ENCODE results near the gene SOD2. TPM values are rescaled to one million over a fixed set of nuclear protein-coding genes. Genes with fewer than 3 reads are reported as not detected.

SOD2 gene
- total RNA-seq, 2 donors from 2014 or later: 64.3 to 88.8 TPM

- no peak overlapping the region for H3K4me3 ChIP-seq (ENCODE audit: low read length)
- peaks cover 4% of the 10 kb centered on the region for H3K4me1 Mint-ChIP-seq
- 61 to 73% methylated on average over 3 to 4 of the region's 5 CpGs for WGBS, 2 experiments (ENCODE audit: insufficient coverage in 1 of 2, insufficient read length in 1 of 2)
- H3K9me3 ChIP-seq (ENCODE audit: control insufficient read depth, low read length): no peaks in the 10 kb centered on the region
- no peak for TF ChIP-seq CTCF (conservative IDR thresholded peaks at IDR 0.05)
- H3K36me3 Mint-ChIP-seq (ENCODE audit: low read depth): peaks cover 54% of the 10 kb centered on the region
- no peak for DNase-seq
- no peaks in the 10 kb centered on the region for H3K27me3 ChIP-seq (ENCODE audit: control insufficient read depth, insufficient read depth, low read length, poor library complexity, severe bottlenecking)
- H3K27ac ChIP-seq (ENCODE audit: low read depth, low read length): no peak overlapping the region
- no peak overlapping the region for H3K27ac Mint-ChIP-seq
- no peaks in the 10 kb centered on the region for H3K4me1 ChIP-seq (ENCODE audit: control insufficient read depth, insufficient read depth, low read length)
- H3K27me3 Mint-ChIP-seq (ENCODE audit: insufficient read depth): no peaks in the 10 kb centered on the region
- no peak overlapping the region for H3K4me3 Mint-ChIP-seq
- H3K9me3 Mint-ChIP-seq: no peaks in the 10 kb centered on the region
- H3K9ac ChIP-seq (ENCODE audit: extremely low read depth, low read length, poor library complexity, severe bottlenecking): no peak overlapping the region
- peaks cover 65% of the 10 kb centered on the region for H3K36me3 ChIP-seq (ENCODE audit: control insufficient read depth, insufficient read depth, low read length)
Observed at GRCh38 chr6:159686040-159686439, 7.0 kb downstream of the SOD2 start.

GRCh38 chr6:159684013-159684304, 9.1 kb downstream of the SOD2 start:
- Mint-ChIP-seq H3K27ac (no peak overlapping the region), H3K36me3 (ENCODE audit: low read depth) (peaks cover 54% of the 10 kb centered on the region), H3K27me3 (ENCODE audit: insufficient read depth) (no peaks in the 10 kb centered on the region), H3K4me3 (no peak overlapping the region), H3K4me1 (peaks cover 5% of the 10 kb centered on the region), H3K9me3 (no peaks in the 10 kb centered on the region)
- DNase-seq: no peak
- H3K36me3 ChIP-seq (ENCODE audit: control insufficient read depth, insufficient read depth, low read length): peaks cover 61% of the 10 kb centered on the region
- H3K4me3 ChIP-seq (ENCODE audit: low read length): no peak overlapping the region
- no peaks in the 10 kb centered on the region for H3K4me1 ChIP-seq (ENCODE audit: control insufficient read depth, insufficient read depth, low read length)
- H3K9ac ChIP-seq (ENCODE audit: extremely low read depth, low read length, poor library complexity, severe bottlenecking): no peak overlapping the region
- no peaks in the 10 kb centered on the region for H3K9me3 ChIP-seq (ENCODE audit: control insufficient read depth, low read length)
- WGBS, 2 experiments (ENCODE audit: insufficient coverage in 1 of 2, insufficient read length in 1 of 2): 83 to 87% methylated on average over 1 of the region's 1 CpG
- no peak for TF ChIP-seq CTCF (conservative IDR thresholded peaks at IDR 0.05)
- H3K27me3 ChIP-seq (ENCODE audit: control insufficient read depth, insufficient read depth, low read length, poor library complexity, severe bottlenecking): no peaks in the 10 kb centered on the region
- no peak overlapping the region for H3K27ac ChIP-seq (ENCODE audit: low read depth, low read length)

DNA sequence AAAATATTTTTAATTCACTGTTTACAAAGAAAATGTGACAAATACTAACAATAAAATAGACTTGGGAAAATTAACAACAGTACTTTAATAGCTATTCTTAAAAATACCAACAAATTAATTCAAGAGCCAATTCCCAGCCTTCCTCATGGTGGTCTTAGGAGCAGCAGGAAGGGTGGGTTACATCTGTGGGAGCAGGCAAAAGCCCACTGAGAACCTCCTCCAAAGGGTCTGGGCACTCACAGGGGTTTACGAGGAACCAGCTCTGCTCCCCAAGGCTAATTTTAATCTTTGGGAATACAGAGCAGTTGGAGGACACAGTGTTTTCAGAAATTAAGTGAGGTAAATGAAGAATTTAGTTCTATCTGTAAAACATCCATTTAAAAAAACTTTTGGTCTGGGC, 10.2 kb downstream of the SOD2 start:
- H3K9ac ChIP-seq (ENCODE audit: extremely low read depth, low read length, poor library complexity, severe bottlenecking): no peak overlapping the region
- H3K9me3 Mint-ChIP-seq: no peaks in the 10 kb centered on the region
- no peak for TF ChIP-seq CTCF (conservative IDR thresholded peaks at IDR 0.05)
- no peak overlapping the region for H3K4me3 ChIP-seq (ENCODE audit: low read length)
- WGBS, 2 experiments (ENCODE audit: insufficient coverage in 1 of 2, insufficient read length in 1 of 2): 95% methylated on average over 1 of the region's 1 CpG; no CpG with 5 or more reads in 1 of the 2 experiments
- H3K27ac Mint-ChIP-seq: no peak overlapping the region
- peaks cover 5% of the 10 kb centered on the region for H3K4me1 Mint-ChIP-seq
- H3K27me3 Mint-ChIP-seq (ENCODE audit: insufficient read depth): no peaks in the 10 kb centered on the region
- H3K36me3 Mint-ChIP-seq (ENCODE audit: low read depth): peaks cover 52% of the 10 kb centered on the region
- H3K27ac ChIP-seq (ENCODE audit: low read depth, low read length): no peak overlapping the region
- DNase-seq: no peak
- H3K27me3 ChIP-seq (ENCODE audit: control insufficient read depth, insufficient read depth, low read length, poor library complexity, severe bottlenecking): no peaks in the 10 kb centered on the region
- no peaks in the 10 kb centered on the region for H3K9me3 ChIP-seq (ENCODE audit: control insufficient read depth, low read length)
- peaks cover 56% of the 10 kb centered on the region for H3K36me3 ChIP-seq (ENCODE audit: control insufficient read depth, insufficient read depth, low read length)
- no peak overlapping the region for H3K4me3 Mint-ChIP-seq
- H3K4me1 ChIP-seq (ENCODE audit: control insufficient read depth, insufficient read depth, low read length): no peaks in the 10 kb centered on the region
